ENCODE results near the gene TCTN3.
A peak's percentile ranks its signal among the peaks of the same experiment; 100 is the strongest.
"Not testable (repeated sequence)": the region's sequence is repeated elsewhere in the genome, so short reads cannot be mapped to it uniquely, and the experiment has no call there.

TCTN3 gene

GRCh38 chr10:95683966-95684365 is 9.8 kb downstream of the TCTN3 start:
- DNase-seq = no peak

GRCh38 chr10:95675403-95676116 is 18.2 kb downstream of the TCTN3 start:
- no peak for DNase-seq

- DNase-seq = no peak
These were observed 19.1 kb downstream of the TCTN3 start for GRCh38 chr10:95674643-95675042.

- not testable (repeated sequence) for DNase-seq
These were observed 21.1 kb downstream of the TCTN3 start for GRCh38 chr10:95672641-95673040.

GRCh38 chr10:95664543-95664942 is 29.2 kb downstream of the TCTN3 start:
- DNase-seq = no peak

GRCh38 chr10:95663496-95663895 is 30.2 kb downstream of the TCTN3 start:
- no peak for DNase-seq

GRCh38 chr10:95661818-95662217 is 31.9 kb downstream of the TCTN3 start:
- no peak for DNase-seq

GRCh38 chr10:95660283-95660682 is 33.4 kb downstream of the TCTN3 start:
- DNase-seq = no peak

GRCh38 chr10:95657250-95657649 is 36.5 kb downstream of the TCTN3 start:
- DNase-seq = no peak

- DNase-seq = peak; percentile 19
These were observed 37.2 kb downstream of the TCTN3 start, which contains the start of gene ALDH18A1 for GRCh38 chr10:95656291-95657164. ALDH18A1 (minus strand) TSS chr10:95656711; CDS start chr10:95653377, 3,334 bp downstream.

- DNase-seq = no peak
These were observed 38.0 kb downstream of the TCTN3 start for GRCh38 chr10:95655571-95656290.

- no peak for DNase-seq
These were observed 39.8 kb downstream of the TCTN3 start for GRCh38 chr10:95653895-95654294.

GRCh38 chr10:95651346-95652060 is 42.2 kb downstream of the TCTN3 start:
- no peak for DNase-seq

GRCh38 chr10:95650232-95650631 is 43.5 kb downstream of the TCTN3 start:
- DNase-seq = no peak

GRCh38 chr10:95648138-95648537 is 45.6 kb downstream of the TCTN3 start:
- no peak for DNase-seq

- no peak for DNase-seq
These were observed 47.6 kb downstream of the TCTN3 start for GRCh38 chr10:95646160-95646559.

- no peak for DNase-seq
These were observed 48.8 kb downstream of the TCTN3 start for GRCh38 chr10:95644901-95645300.

GRCh38 chr10:95640891-95641315 is 52.8 kb downstream of the TCTN3 start:
- DNase-seq = no peak

- no peak for DNase-seq
These were observed 55.8 kb downstream of the TCTN3 start for GRCh38 chr10:95637911-95638310.

- DNase-seq = no peak
These were observed 56.6 kb downstream of the TCTN3 start for GRCh38 chr10:95637140-95637539.

- no peak for DNase-seq
These were observed 58.4 kb downstream of the TCTN3 start for GRCh38 chr10:95635319-95635733.

- no peak for DNase-seq
These were observed 64.9 kb downstream of the TCTN3 start for GRCh38 chr10:95628786-95629185.

GRCh38 chr10:95626500-95626899 is 67.2 kb downstream of the TCTN3 start:
- no peak for DNase-seq

Data from DMS79 treated with DMSO at 0.1 percent for 48 hours (cell line).